Esophagus squamous epithelium (tissue), 4 donors: ENCODE data around the gene P3H2.
"Not testable (repeated sequence)": the region's sequence is repeated elsewhere in the genome, so short reads cannot be mapped to it uniquely, and the experiment has no call there.

ENCODE experiments used
- POLR2A ChIP-seq, 4 donors: fragments of 450-650 bp; IDR thresholded peaks; one replicate each; pipeline ENCODE4 v1.6.1; 2017; ENCODE audit warnings: antibody characterized with exemption in 4 of 4, mild to moderate bottlenecking in 4 of 4, moderate library complexity in 3 of 4
- TF ChIP-seq, protein P1 (sequence below), 6 experiments: fragments of 450-650 bp in 4 of 6; fragments of 200-600 bp in 2 of 6; sonication (generic) in 2 of 6; IDR thresholded peaks; one replicate each; pipeline ENCODE4 v1.5.1; 2016 to 2019; ENCODE audit warnings: antibody characterized with exemption in 6 of 6, mild to moderate bottlenecking in 4 of 6, moderate library complexity in 4 of 6

DNA sequence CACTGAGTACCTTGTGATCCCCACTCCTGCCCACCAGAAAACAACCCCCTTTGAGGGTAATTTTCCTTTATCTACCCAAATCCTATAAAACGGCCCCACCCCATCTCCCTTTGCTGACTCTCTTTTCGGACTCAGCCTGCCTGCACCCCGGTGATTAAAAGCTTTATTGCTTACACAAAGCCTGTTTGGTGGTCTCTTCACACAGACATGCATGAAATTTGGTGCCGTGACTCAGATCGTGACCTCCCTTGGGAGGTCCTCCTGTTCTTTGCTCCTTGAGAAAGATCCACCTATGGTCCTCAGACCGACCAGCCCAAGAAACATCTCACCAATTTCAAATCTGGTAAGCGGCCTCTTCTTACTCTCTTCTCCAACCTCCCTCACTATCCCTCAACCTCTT, 24.1 kb upstream of the P3H2 start:
- TF ChIP-seq, protein P1, sequence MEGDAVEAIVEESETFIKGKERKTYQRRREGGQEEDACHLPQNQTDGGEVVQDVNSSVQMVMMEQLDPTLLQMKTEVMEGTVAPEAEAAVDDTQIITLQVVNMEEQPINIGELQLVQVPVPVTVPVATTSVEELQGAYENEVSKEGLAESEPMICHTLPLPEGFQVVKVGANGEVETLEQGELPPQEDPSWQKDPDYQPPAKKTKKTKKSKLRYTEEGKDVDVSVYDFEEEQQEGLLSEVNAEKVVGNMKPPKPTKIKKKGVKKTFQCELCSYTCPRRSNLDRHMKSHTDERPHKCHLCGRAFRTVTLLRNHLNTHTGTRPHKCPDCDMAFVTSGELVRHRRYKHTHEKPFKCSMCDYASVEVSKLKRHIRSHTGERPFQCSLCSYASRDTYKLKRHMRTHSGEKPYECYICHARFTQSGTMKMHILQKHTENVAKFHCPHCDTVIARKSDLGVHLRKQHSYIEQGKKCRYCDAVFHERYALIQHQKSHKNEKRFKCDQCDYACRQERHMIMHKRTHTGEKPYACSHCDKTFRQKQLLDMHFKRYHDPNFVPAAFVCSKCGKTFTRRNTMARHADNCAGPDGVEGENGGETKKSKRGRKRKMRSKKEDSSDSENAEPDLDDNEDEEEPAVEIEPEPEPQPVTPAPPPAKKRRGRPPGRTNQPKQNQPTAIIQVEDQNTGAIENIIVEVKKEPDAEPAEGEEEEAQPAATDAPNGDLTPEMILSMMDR (IDR thresholded peaks at IDR 0.05) = not testable (repeated sequence)
- not testable (repeated sequence) for TF ChIP-seq POLR2A (IDR thresholded peaks at IDR 0.05)
